HepG2 (cell line): ENCODE results near the gene IGFALS. TPM values are rescaled to one million over a fixed set of nuclear protein-coding genes. Genes with fewer than 3 reads are reported as not detected.

Experiments
- ADNP ChIP-seq: sonication (generic); formaldehyde crosslinking; IDR thresholded peaks from 2 replicates; pipeline ENCODE4 v1.4.0; 2020; ENCODE audit warnings: missing genetic modification reagents
- ATAD3A ChIP-seq: sonication (generic); formaldehyde crosslinking; IDR thresholded peaks from 2 replicates; pipeline ENCODE4 v1.4.0; 2020; ENCODE audit warnings: missing genetic modification reagents
- EED ChIP-seq: sonication (generic); formaldehyde crosslinking; IDR thresholded peaks from 2 replicates; pipeline ENCODE4 v1.5.0; 2020; ENCODE audit warnings: mild to moderate bottlenecking, missing genetic modification reagents
- HOXA3 ChIP-seq: sonication (generic); formaldehyde crosslinking; IDR thresholded peaks from 2 replicates; pipeline ENCODE4 v1.5.0; 2020; ENCODE audit warnings: missing genetic modification reagents
- MAFF ChIP-seq: IDR thresholded peaks from 2 replicates; pipeline ENCODE4 v1.6.1; 2011; ENCODE audit warnings: low read depth, low read length, improper control_type of control experiment
- MAFK ChIP-seq, 2 experiments: IDR thresholded peaks in 1 of 2; conservative IDR thresholded peaks in 1 of 2; 2 replicates each; pipeline ENCODE4 v1.6.1; 2011; ENCODE audit warnings: improper control_type of control experiment in 2 of 2, low read length in 2 of 2
- POLR2A ChIP-seq, 2 experiments: IDR thresholded peaks; 2 replicates each; pipeline ENCODE4 v1.6.1; 2011; ENCODE audit warnings: low read depth in 2 of 2, low read length in 2 of 2, mild to moderate bottlenecking in 1 of 2, moderate library complexity in 1 of 2; ENCODE audit not compliant: insufficient read depth in 1 of 2
- SAP130 ChIP-seq: IDR thresholded peaks from 2 replicates; pipeline ENCODE4 v1.6.1; 2016; ENCODE audit warnings: low read depth
- SATB2 ChIP-seq: sonication (generic); formaldehyde crosslinking; IDR thresholded peaks from 2 replicates; pipeline ENCODE4 v1.5.0; 2020; ENCODE audit warnings: missing genetic modification reagents
- SMAD3 ChIP-seq: sonication (generic); formaldehyde crosslinking; IDR thresholded peaks from 2 replicates; pipeline ENCODE4 v1.4.0; 2020; ENCODE audit warnings: missing genetic modification reagents
- ZBTB38 ChIP-seq: sonication (generic); formaldehyde crosslinking; IDR thresholded peaks from 2 replicates; pipeline ENCODE4 v1.5.1; 2020; ENCODE audit warnings: mild to moderate bottlenecking, missing genetic modification reagents
- ZFY ChIP-seq: sonication (generic); formaldehyde crosslinking; IDR thresholded peaks from 2 replicates; pipeline ENCODE4 v1.4.0; 2020; ENCODE audit warnings: missing genetic modification reagents
- ZNF501 ChIP-seq: sonication (generic); formaldehyde crosslinking; IDR thresholded peaks from 2 replicates; pipeline ENCODE4 v1.5.1; 2020; ENCODE audit warnings: mild to moderate bottlenecking, moderate library complexity, missing genetic modification reagents
- ZNF598 ChIP-seq: sonication (generic); formaldehyde crosslinking; IDR thresholded peaks from 2 replicates; pipeline ENCODE4 v1.5.1; 2020; ENCODE audit warnings: mild to moderate bottlenecking, missing genetic modification reagents, borderline replicate concordance
- ZNF644 ChIP-seq: IDR thresholded peaks from 2 replicates; pipeline ENCODE4 v1.6.1; 2016; ENCODE audit warnings: low read depth
- ZNF788 ChIP-seq: sonication (generic); formaldehyde crosslinking; IDR thresholded peaks from 2 replicates; pipeline ENCODE4 v1.5.0; 2020; ENCODE audit warnings: mild to moderate bottlenecking, missing genetic modification reagents, borderline replicate concordance
- polyA plus RNA-seq, 8 experiments: library from polyadenylated mRNA; depleted of rRNA in 3 of 8; stranded (reverse) in 7 of 8; unstranded in 1 of 8; fragments of >200 nt; fragmentation: Illumina TruSeq in 4 of 8; extraction: Trizol in 4 of 8; gene quantifications; 2 replicates each; pipeline versions ENCODE4 v1.2.1 to v1.2.3, GENCODE V29; 2011 to 2016; ENCODE audit warnings: low read depth in 4 of 8, missing spikeins in 1 of 8, mixed read lengths in 1 of 8; ENCODE audit not compliant: insufficient read depth in 1 of 8
- total RNA-seq, 5 experiments: library from RNA; depleted of rRNA; stranded (reverse); fragments of >200 nt; fragmentation: Illumina TruSeq; extraction: Trizol; gene quantifications; 2 replicates each; pipeline ENCODE4 v1.2.3, GENCODE V29; 2016; ENCODE audit warnings: low read depth in 1 of 5
- TF ChIP-seq, protein P1 (sequence below): sonication (generic); formaldehyde crosslinking; IDR thresholded peaks from 2 replicates; pipeline ENCODE4 v1.5.0; 2020; ENCODE audit warnings: missing genetic modification reagents, mild to moderate bottlenecking, borderline replicate concordance
- TF ChIP-seq, protein P2 (sequence below): sonication (generic); formaldehyde crosslinking; IDR thresholded peaks from 2 replicates; pipeline ENCODE4 v1.5.1; 2020; ENCODE audit warnings: mild to moderate bottlenecking, missing genetic modification reagents, moderate library complexity
- TF ChIP-seq, protein P3 (sequence below): sonication (generic); formaldehyde crosslinking; IDR thresholded peaks from 2 replicates; pipeline ENCODE4 v1.8.1; 2023; ENCODE audit warnings: mild to moderate bottlenecking, missing genetic modification reagents, borderline replicate concordance
- TF ChIP-seq, protein P4 (sequence below): sonication (generic); formaldehyde crosslinking; IDR thresholded peaks from 2 replicates; pipeline ENCODE4 v1.5.0; 2020; ENCODE audit warnings: mild to moderate bottlenecking, missing genetic modification reagents

IGFALS gene
- total and polyA plus RNA-seq, 2 of the 13 experiments (the other 11 are each of a cell fraction or from before 2014, with no cell fraction given): 0.34 to 2.4 TPM

DNA sequence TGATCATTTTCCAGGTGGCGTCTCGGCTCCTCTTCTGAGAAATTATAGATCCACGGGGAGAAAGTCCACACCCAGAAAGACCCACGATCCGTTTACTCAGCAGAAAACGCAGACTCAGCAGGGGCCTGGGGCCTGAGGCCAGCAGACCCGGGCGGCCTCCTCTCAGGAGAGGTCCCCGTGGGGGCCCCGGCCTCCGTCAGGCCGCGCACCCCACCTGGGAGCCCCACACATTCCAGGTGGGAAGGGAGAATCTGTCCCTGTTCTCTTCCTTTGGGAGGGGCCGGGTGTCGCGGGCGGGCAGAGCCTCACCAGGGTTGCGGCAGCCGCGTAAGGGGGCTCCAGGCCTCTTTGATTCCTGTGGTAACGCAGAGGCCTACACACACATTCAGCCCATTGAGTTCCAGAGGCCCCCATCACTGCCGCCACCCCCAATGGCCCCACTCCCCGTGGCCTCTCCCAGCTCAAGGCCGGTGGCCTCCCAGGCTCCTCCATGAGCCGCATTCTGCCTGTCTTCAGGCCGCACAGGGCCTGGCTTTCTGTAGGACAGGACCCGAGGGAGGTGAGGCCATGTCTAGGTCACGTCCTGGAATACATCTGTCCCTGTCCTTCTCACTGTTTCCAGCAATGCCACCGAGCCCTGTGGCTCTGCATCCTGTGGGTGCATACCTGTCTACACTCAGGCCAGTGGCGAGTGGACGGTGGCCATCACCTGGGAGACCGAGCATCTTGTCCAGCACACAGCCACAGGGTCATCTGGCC is 1.6 kb upstream of the IGFALS start (continued):
- TF ChIP-seq, protein P1, sequence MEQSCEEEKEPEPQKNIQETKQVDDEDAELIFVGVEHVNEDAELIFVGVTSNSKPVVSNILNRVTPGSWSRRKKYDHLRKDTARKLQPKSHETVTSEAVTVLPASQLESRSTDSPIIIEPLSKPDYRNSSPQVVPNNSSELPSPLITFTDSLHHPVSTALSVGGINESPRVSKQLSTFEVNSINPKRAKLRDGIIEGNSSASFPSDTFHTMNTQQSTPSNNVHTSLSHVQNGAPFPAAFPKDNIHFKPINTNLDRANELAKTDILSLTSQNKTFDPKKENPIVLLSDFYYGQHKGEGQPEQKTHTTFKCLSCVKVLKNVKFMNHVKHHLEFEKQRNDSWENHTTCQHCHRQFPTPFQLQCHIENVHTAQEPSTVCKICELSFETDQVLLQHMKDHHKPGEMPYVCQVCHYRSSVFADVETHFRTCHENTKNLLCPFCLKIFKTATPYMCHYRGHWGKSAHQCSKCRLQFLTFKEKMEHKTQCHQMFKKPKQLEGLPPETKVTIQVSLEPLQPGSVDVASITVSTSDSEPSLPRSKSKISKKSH (CRISPR knock-in tag): 0 out of 2 replicates have a peak, but pooled peaks have one; percentile 25
- peak; percentile 67 to 69 for TF ChIP-seq MAFK (conservative IDR thresholded peaks at IDR 0.05 in 1 of 2, IDR thresholded peaks at IDR 0.05 in 1 of 2; ENCODE audit: low read length in 2 of 2)
- peak; percentile 40; the same call in 1 of the 2 replicates for TF ChIP-seq ZNF501 (CRISPR knock-in tag)
- 0 out of 2 replicates have a peak, but pooled peaks have one; percentile 39 for TF ChIP-seq ZBTB38 (CRISPR knock-in tag)
- TF ChIP-seq ZNF644 (CRISPR knock-in tag): no peak
- TF ChIP-seq ATAD3A (CRISPR knock-in tag): no peak
- TF ChIP-seq, protein P2, sequence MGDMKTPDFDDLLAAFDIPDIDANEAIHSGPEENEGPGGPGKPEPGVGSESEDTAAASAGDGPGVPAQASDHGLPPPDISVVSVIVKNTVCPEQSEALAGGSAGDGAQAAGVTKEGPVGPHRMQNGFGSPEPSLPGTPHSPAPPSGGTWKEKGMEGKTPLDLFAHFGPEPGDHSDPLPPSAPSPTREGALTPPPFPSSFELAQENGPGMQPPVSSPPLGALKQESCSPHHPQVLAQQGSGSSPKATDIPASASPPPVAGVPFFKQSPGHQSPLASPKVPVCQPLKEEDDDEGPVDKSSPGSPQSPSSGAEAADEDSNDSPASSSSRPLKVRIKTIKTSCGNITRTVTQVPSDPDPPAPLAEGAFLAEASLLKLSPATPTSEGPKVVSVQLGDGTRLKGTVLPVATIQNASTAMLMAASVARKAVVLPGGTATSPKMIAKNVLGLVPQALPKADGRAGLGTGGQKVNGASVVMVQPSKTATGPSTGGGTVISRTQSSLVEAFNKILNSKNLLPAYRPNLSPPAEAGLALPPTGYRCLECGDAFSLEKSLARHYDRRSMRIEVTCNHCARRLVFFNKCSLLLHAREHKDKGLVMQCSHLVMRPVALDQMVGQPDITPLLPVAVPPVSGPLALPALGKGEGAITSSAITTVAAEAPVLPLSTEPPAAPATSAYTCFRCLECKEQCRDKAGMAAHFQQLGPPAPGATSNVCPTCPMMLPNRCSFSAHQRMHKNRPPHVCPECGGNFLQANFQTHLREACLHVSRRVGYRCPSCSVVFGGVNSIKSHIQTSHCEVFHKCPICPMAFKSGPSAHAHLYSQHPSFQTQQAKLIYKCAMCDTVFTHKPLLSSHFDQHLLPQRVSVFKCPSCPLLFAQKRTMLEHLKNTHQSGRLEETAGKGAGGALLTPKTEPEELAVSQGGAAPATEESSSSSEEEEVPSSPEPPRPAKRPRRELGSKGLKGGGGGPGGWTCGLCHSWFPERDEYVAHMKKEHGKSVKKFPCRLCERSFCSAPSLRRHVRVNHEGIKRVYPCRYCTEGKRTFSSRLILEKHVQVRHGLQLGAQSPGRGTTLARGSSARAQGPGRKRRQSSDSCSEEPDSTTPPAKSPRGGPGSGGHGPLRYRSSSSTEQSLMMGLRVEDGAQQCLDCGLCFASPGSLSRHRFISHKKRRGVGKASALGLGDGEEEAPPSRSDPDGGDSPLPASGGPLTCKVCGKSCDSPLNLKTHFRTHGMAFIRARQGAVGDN: peak; percentile 9
- TF ChIP-seq MAFF: peak; percentile 57; the same call in 1 of the 2 replicates
- 0 out of 2 replicates have a peak, but pooled peaks have one; percentile 17 for TF ChIP-seq EED (CRISPR knock-in tag)
- TF ChIP-seq HOXA3: 0 out of 2 replicates have a peak, but pooled peaks have one; percentile 27
- TF ChIP-seq SATB2 (CRISPR knock-in tag): no peak
- peak; percentile 13; the same call in 1 of the 2 replicates for TF ChIP-seq ZFY (CRISPR knock-in tag)
- TF ChIP-seq ADNP (CRISPR knock-in tag): no peak
- no peak for TF ChIP-seq SMAD3 (CRISPR knock-in tag)
- TF ChIP-seq ZNF788 (CRISPR knock-in tag): no peak
- TF ChIP-seq, protein P3, sequence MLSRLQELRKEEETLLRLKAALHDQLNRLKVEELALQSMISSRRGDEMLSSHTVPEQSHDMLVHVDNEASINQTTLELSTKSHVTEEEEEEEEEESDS (CRISPR knock-in tag): no peak
- TF ChIP-seq SAP130 (CRISPR knock-in tag): peak; percentile 14; the same call in 1 of the 2 replicates
- 0 out of 4 replicates have a peak, but pooled peaks of 1 of the 2 experiments have one; percentile 21 for TF ChIP-seq POLR2A (IDR thresholded peaks at IDR 0.05; ENCODE audit: insufficient read depth in 1 of 2, low read depth in 2 of 2, low read length in 2 of 2)
- TF ChIP-seq ZNF598: 0 out of 2 replicates have a peak, but pooled peaks have one; percentile 0
- TF ChIP-seq, protein P4, sequence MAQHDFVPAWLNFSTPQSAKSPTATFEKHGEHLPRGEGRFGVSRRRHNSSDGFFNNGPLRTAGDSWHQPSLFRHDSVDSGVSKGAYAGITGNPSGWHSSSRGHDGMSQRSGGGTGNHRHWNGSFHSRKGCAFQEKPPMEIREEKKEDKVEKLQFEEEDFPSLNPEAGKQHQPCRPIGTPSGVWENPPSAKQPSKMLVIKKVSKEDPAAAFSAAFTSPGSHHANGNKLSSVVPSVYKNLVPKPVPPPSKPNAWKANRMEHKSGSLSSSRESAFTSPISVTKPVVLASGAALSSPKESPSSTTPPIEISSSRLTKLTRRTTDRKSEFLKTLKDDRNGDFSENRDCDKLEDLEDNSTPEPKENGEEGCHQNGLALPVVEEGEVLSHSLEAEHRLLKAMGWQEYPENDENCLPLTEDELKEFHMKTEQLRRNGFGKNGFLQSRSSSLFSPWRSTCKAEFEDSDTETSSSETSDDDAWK (CRISPR knock-in tag): no peak
